ENCODE results near the gene USH2A.

DNA sequence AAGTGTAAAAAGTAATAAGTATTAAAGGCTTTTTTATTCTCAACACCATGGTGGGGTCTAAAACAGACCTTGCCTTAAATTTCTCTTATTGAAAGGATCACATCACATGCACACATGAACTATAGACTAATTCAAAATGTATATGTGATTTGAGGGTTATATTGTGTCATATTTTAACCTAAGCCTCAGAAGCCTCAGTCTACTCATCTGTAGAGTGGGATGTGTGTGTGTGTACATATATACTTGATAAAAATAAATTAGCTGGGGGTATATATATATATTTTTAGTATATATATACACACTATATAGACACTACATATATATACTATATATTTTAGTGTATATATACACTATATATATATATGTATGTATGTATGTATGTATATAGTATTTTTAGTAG is 797.3 kb downstream of the USH2A start:
- TF ChIP-seq, protein P1, sequence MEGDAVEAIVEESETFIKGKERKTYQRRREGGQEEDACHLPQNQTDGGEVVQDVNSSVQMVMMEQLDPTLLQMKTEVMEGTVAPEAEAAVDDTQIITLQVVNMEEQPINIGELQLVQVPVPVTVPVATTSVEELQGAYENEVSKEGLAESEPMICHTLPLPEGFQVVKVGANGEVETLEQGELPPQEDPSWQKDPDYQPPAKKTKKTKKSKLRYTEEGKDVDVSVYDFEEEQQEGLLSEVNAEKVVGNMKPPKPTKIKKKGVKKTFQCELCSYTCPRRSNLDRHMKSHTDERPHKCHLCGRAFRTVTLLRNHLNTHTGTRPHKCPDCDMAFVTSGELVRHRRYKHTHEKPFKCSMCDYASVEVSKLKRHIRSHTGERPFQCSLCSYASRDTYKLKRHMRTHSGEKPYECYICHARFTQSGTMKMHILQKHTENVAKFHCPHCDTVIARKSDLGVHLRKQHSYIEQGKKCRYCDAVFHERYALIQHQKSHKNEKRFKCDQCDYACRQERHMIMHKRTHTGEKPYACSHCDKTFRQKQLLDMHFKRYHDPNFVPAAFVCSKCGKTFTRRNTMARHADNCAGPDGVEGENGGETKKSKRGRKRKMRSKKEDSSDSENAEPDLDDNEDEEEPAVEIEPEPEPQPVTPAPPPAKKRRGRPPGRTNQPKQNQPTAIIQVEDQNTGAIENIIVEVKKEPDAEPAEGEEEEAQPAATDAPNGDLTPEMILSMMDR (IDR thresholded peaks at IDR 0.05), result no peak
- TF ChIP-seq POLR2A (IDR thresholded peaks at IDR 0.05), result no peak
